HL-60 (cell line): ENCODE data around the gene TMEM117.

Experiments used
- DNase-seq, 2 experiments: peaks; one replicate each; pipeline ENCODE4 v3.0.0-alpha.2; 2010 to 2020; ENCODE audit warnings: low read depth in 1 of 2, low spot score in 1 of 2
- H3K27ac ChIP-seq: fragments of 250-450 bp; sonication (Bioruptor Pico); replicated peaks from 2 replicates; pipeline ENCODE4 v1.5.1; 2020; ENCODE audit warnings: mild to moderate bottlenecking, moderate library complexity
- H3K27me3 ChIP-seq: fragments of 250-450 bp; sonication (Bioruptor Pico); 2 replicates; pipeline ENCODE4 v1.5.1; 2021; ENCODE audit warnings: mild to moderate bottlenecking, moderate library complexity; ENCODE audit not compliant: insufficient read depth, poor library complexity, severe bottlenecking
- H3K4me3 ChIP-seq: replicated peaks from 2 replicates; pipeline ENCODE4 v1.5.1; 2011; ENCODE audit warnings: mild to moderate bottlenecking, control low read depth, low read length; ENCODE audit not compliant: insufficient read depth
- CTCF ChIP-seq: IDR thresholded peaks from one replicate; pipeline ENCODE4 v1.5.1; 2011; ENCODE audit warnings: low read length, control low read depth, inconsistent platforms; ENCODE audit not compliant: insufficient read depth
- GABPA ChIP-seq: IDR thresholded peaks from 2 replicates; pipeline ENCODE4 v1.6.1; 2012; ENCODE audit warnings: low read depth
- POLR2AphosphoS5 ChIP-seq: IDR thresholded peaks from 2 replicates; pipeline ENCODE4 v1.6.1; 2012; ENCODE audit warnings: low read depth
- REST ChIP-seq: IDR thresholded peaks from 2 replicates; pipeline ENCODE4 v1.6.1; 2012; ENCODE audit warnings: low read depth; ENCODE audit not compliant: insufficient replicate concordance
- SPI1 ChIP-seq: IDR thresholded peaks from 2 replicates; pipeline ENCODE4 v1.6.1; 2012; ENCODE audit warnings: low read depth, mild to moderate bottlenecking, borderline replicate concordance

Gene TMEM117

GRCh38 chr12:43805860-43806736, 29.8 kb upstream of the TMEM117 start, which contains the start of gene TWF1:
Gene TWF1 (minus strand): TSS chr12:43806317. CDS start chr12:43806245, 72 bp downstream.
- H3K27ac ChIP-seq: peak within 1 kb of the TSS; percentile 94
- peak within 1 kb of the TSS; percentile 93 for H3K4me3 ChIP-seq
- DNase-seq: peak; percentile 32 to 84
- peak; percentile 61 for TF ChIP-seq REST
- TF ChIP-seq SPI1: peak; percentile 92
- TF ChIP-seq GABPA: no peak
- peak; percentile 86; the same call in 1 of the 2 replicates for TF ChIP-seq POLR2AphosphoS5
- no peak for TF ChIP-seq CTCF
- H3K27me3 ChIP-seq: no peaks in the 10 kb centered on the region

GRCh38 chr12:43806737-43807072, 29.2 kb upstream of the TMEM117 start:
- TF ChIP-seq CTCF: no peak
- no peak for TF ChIP-seq REST
- TF ChIP-seq GABPA: no peak
- TF ChIP-seq POLR2AphosphoS5: no peak
- TF ChIP-seq SPI1: no peak
- H3K27me3 ChIP-seq: no peaks in the 10 kb centered on the region
- DNase-seq: no peak
- H3K27ac ChIP-seq: peak overlapping the region; percentile 94
- H3K4me3 ChIP-seq: peak overlapping the region; percentile 93

- DNase-seq: peak; percentile 8 to 24
- no peak for TF ChIP-seq CTCF
- TF ChIP-seq REST: no peak
- no peak for TF ChIP-seq GABPA
- no peak for TF ChIP-seq SPI1
- no peak for TF ChIP-seq POLR2AphosphoS5
- Histone ChIP-seq H3K4me3 (no peak overlapping the region), H3K27ac (peak overlapping the region; percentile 94), H3K27me3 (no peaks in the 10 kb centered on the region)
Observed at GRCh38 chr12:43807386-43807785, 28.5 kb upstream of the TMEM117 start.
